GM19455 (cell line): ENCODE results near the gene UCK1.
A peak's percentile ranks its signal among the peaks of the same experiment; 100 is the strongest.
"Not testable (repeated sequence)": the region's sequence is repeated elsewhere in the genome, so short reads cannot be mapped to it uniquely, and the experiment has no call there.

Experiments used
- ATAC-seq: cut with Tn5 transposase; IDR thresholded peaks from one replicate; pipeline ENCODE4 v1.9.1; 2021; ENCODE audit not compliant: unreplicated experiment

The UCK1 gene

GRCh38 chr9:131554843-131555351, 23.8 kb upstream of the UCK1 start:
- no peak for ATAC-seq

GRCh38 chr9:131554087-131554842, 23.2 kb upstream of the UCK1 start:
- ATAC-seq = no peak

- ATAC-seq = no peak
These were observed 21.0 kb upstream of the UCK1 start for GRCh38 chr9:131552030-131552429.

- not testable (repeated sequence) for ATAC-seq
These were observed 19.4 kb upstream of the UCK1 start for GRCh38 chr9:131550465-131550864.

- ATAC-seq = not testable (repeated sequence)
These were observed 18.1 kb upstream of the UCK1 start for GRCh38 chr9:131549186-131549585.

GRCh38 chr9:131546336-131547084, 15.4 kb upstream of the UCK1 start:
- ATAC-seq = no peak

GRCh38 chr9:131545786-131546335, 14.8 kb upstream of the UCK1 start:
- ATAC-seq = no peak

- no peak for ATAC-seq
These were observed 14.1 kb upstream of the UCK1 start, which contains the start of gene PRRT1B for GRCh38 chr9:131545003-131545785. PRRT1B (plus strand) TSS chr9:131545523; CDS start chr9:131545616, 93 bp downstream.

GRCh38 chr9:131543141-131543540, 12.1 kb upstream of the UCK1 start:
- ATAC-seq = no peak

GRCh38 chr9:131539223-131539923, 8.3 kb upstream of the UCK1 start:
- ATAC-seq = no peak

GRCh38 chr9:131537946-131538345, 6.9 kb upstream of the UCK1 start:
- ATAC-seq = no peak

GRCh38 chr9:131534721-131535237, 3.7 kb upstream of the UCK1 start:
- no peak for ATAC-seq

- ATAC-seq = peak; percentile 20
These were observed 530 bp downstream of the UCK1 start for GRCh38 chr9:131530546-131530919.

- no peak for ATAC-seq
These were observed 1.2 kb downstream of the UCK1 start for GRCh38 chr9:131529597-131530545.

- no peak for ATAC-seq
These were observed 2.1 kb downstream of the UCK1 start for GRCh38 chr9:131528886-131529505.

- no peak for ATAC-seq
These were observed 2.9 kb downstream of the UCK1 start for GRCh38 chr9:131528186-131528585.

- ATAC-seq = no peak
These were observed 5.2 kb downstream of the UCK1 start for GRCh38 chr9:131525643-131526565.
